ENCODE data around the gene KCNQ4.

The KCNQ4 gene

DNA sequence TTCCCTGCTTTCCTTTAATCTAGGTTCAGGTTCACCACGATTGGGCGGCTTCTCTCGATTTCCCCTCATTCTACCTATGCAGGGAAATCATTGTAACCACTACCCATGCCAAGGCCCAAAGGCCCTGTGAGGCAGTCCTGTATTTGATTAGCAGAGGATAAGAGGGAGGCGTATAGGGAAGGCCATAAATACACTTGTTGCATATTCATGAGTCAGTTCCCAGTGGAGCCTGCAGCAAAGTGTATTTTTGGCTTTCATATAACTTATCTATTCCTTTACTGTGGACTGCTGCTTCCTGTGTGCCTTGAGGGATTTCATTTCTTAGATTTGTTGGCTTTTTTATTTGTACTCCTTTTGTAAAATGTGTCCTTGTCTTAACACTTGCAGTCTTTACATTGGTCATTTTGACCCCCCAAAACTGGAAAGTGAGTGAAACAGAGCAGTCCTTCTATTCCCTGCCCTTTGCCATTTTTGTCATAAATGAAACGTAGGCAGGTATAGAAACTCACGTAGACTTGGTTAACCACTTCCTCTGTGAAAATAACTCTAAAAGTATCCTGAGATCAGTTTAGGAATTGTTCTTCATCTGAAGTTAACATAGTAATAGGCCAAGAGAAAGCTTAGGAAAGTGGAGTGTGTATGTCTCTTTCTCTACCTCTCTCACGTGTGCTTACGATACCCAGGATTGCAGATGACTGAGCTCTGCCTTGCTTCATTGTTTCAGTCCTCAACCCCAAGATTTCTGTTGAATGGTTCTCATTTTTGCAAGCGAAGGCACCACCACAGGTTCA lies 19.6 kb upstream of the KCNQ4 start:
- Histone ChIP-seq H3K9me3 (ENCODE audit: insufficient read depth, low read length, severe bottlenecking) (no peaks in the 10 kb centered on the region), H3K79me2 (ENCODE audit: insufficient read depth, low read length) (no peaks in the 10 kb centered on the region), H3K27me3 (ENCODE audit: insufficient read depth, low read length, poor library complexity) (no peaks in the 10 kb centered on the region), H3K36me3 (ENCODE audit: insufficient read depth, low read length) (peaks cover 96% of the 10 kb centered on the region), H3K4me3 (ENCODE audit: low read depth in 1 of 2, low read length in 2 of 2) (no peak overlapping the region), H3K27ac (ENCODE audit: low read length) (no peak overlapping the region), H4K20me1 (ENCODE audit: insufficient read depth, low read length) (peaks cover 8% of the 10 kb centered on the region; the same call in 1 of the 2 replicates), H2AFZ (ENCODE audit: low read depth, low read length) (no peak overlapping the region), H3K9ac (ENCODE audit: low read depth, low read length) (no peak overlapping the region), H3K4me2 (ENCODE audit: insufficient read depth, low read length) (no peak overlapping the region), H3K4me1 (ENCODE audit: insufficient read depth, low read length) (peaks cover 4% of the 10 kb centered on the region; the same call in 1 of the 2 replicates)
- no peak for DNase-seq
- TF ChIP-seq, protein P1, sequence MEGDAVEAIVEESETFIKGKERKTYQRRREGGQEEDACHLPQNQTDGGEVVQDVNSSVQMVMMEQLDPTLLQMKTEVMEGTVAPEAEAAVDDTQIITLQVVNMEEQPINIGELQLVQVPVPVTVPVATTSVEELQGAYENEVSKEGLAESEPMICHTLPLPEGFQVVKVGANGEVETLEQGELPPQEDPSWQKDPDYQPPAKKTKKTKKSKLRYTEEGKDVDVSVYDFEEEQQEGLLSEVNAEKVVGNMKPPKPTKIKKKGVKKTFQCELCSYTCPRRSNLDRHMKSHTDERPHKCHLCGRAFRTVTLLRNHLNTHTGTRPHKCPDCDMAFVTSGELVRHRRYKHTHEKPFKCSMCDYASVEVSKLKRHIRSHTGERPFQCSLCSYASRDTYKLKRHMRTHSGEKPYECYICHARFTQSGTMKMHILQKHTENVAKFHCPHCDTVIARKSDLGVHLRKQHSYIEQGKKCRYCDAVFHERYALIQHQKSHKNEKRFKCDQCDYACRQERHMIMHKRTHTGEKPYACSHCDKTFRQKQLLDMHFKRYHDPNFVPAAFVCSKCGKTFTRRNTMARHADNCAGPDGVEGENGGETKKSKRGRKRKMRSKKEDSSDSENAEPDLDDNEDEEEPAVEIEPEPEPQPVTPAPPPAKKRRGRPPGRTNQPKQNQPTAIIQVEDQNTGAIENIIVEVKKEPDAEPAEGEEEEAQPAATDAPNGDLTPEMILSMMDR (IDR thresholded peaks at IDR 0.05; ENCODE audit: borderline replicate concordance, extremely low read depth, low read length, poor library complexity, severe bottlenecking): no peak
- no peak for TF ChIP-seq EZH2 (IDR thresholded peaks at IDR 0.05; ENCODE audit: borderline replicate concordance, low read depth, low read length, severe bottlenecking)
- 0 out of 3 replicates have a peak, but pooled peaks have one; percentile 24 for ATAC-seq (ENCODE audit: insufficient read depth, low read depth)

- peaks cover 13% of the 10 kb centered on the region; the same call in 1 of the 2 replicates for H4K20me1 ChIP-seq (ENCODE audit: insufficient read depth, low read length)
- H3K79me2 ChIP-seq (ENCODE audit: insufficient read depth, low read length): no peaks in the 10 kb centered on the region
- no peak overlapping the region for H3K4me3 ChIP-seq (ENCODE audit: low read depth in 1 of 2, low read length in 2 of 2)
- no peak overlapping the region for H3K9ac ChIP-seq (ENCODE audit: low read depth, low read length)
- no peak overlapping the region for H3K27ac ChIP-seq (ENCODE audit: low read length)
- no peak overlapping the region for H2AFZ ChIP-seq (ENCODE audit: low read depth, low read length)
- H3K36me3 ChIP-seq (ENCODE audit: insufficient read depth, low read length): peaks cover 96% of the 10 kb centered on the region
- no peak for DNase-seq
- peaks cover 4% of the 10 kb centered on the region; the same call in 1 of the 2 replicates for H3K4me1 ChIP-seq (ENCODE audit: insufficient read depth, low read length)
- no peaks in the 10 kb centered on the region for H3K27me3 ChIP-seq (ENCODE audit: insufficient read depth, low read length, poor library complexity)
- no peak overlapping the region for H3K4me2 ChIP-seq (ENCODE audit: insufficient read depth, low read length)
- TF ChIP-seq, protein P1 (IDR thresholded peaks at IDR 0.05; ENCODE audit: borderline replicate concordance, extremely low read depth, low read length, poor library complexity, severe bottlenecking): no peak
- no peak for TF ChIP-seq EZH2 (IDR thresholded peaks at IDR 0.05; ENCODE audit: borderline replicate concordance, low read depth, low read length, severe bottlenecking)
- no peak for ATAC-seq (ENCODE audit: insufficient read depth, low read depth)
- H3K9me3 ChIP-seq (ENCODE audit: insufficient read depth, low read length, severe bottlenecking): no peaks in the 10 kb centered on the region
These were observed 18.6 kb upstream of the KCNQ4 start for GRCh38 chr1:40764981-40765380.

DNA sequence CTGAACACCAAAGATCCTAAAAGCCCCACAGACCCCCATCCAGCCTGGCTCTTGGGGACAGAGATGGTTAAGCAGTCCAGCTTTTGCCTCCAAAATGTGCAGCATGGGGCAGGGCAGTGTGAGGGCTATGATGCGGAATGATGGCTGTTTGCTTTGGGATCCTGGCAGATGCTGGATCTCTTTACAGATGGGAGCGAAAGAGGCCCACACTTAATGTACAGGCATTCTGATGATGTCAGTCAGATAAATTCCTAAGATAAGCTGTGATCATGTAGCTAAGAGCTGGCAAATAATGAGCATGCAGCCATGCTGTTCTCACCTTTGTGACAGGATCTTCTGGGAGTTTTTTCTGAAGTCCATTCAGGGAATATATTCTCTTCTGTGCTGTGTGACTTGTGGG lies 17.6 kb upstream of the KCNQ4 start:
- no peak overlapping the region for H3K9ac ChIP-seq (ENCODE audit: low read depth, low read length)
- H3K27ac ChIP-seq (ENCODE audit: low read length): no peak overlapping the region
- DNase-seq (no peak), ATAC-seq (ENCODE audit: insufficient read depth, low read depth) (no peak)
- H3K4me1 ChIP-seq (ENCODE audit: insufficient read depth, low read length): peaks cover 4% of the 10 kb centered on the region; the same call in 1 of the 2 replicates
- H2AFZ ChIP-seq (ENCODE audit: low read depth, low read length): no peak overlapping the region
- no peaks in the 10 kb centered on the region for H3K9me3 ChIP-seq (ENCODE audit: insufficient read depth, low read length, severe bottlenecking)
- no peak overlapping the region for H3K4me3 ChIP-seq (ENCODE audit: low read depth in 1 of 2, low read length in 2 of 2)
- H3K36me3 ChIP-seq (ENCODE audit: insufficient read depth, low read length): peaks cover 95% of the 10 kb centered on the region
- no peak overlapping the region for H3K4me2 ChIP-seq (ENCODE audit: insufficient read depth, low read length)
- no peaks in the 10 kb centered on the region for H3K79me2 ChIP-seq (ENCODE audit: insufficient read depth, low read length)
- TF ChIP-seq, protein P1 (IDR thresholded peaks at IDR 0.05; ENCODE audit: borderline replicate concordance, extremely low read depth, low read length, poor library complexity, severe bottlenecking): no peak
- TF ChIP-seq EZH2 (IDR thresholded peaks at IDR 0.05; ENCODE audit: borderline replicate concordance, low read depth, low read length, severe bottlenecking): no peak
- no peaks in the 10 kb centered on the region for H3K27me3 ChIP-seq (ENCODE audit: insufficient read depth, low read length, poor library complexity)
- H4K20me1 ChIP-seq (ENCODE audit: insufficient read depth, low read length): peaks cover 13% of the 10 kb centered on the region; the same call in 1 of the 2 replicates

Data from DND-41 (cell line).